NCI-H69 (cell line): ENCODE results near the gene GRB10.
A peak's percentile ranks its signal among the peaks of the same experiment; 100 is the strongest.

ENCODE experiments used
- DNase-seq: peaks from one replicate; lab custom pipeline; 2025; lab: John Stamatoyannopoulos, UW

GRB10 gene

DNA sequence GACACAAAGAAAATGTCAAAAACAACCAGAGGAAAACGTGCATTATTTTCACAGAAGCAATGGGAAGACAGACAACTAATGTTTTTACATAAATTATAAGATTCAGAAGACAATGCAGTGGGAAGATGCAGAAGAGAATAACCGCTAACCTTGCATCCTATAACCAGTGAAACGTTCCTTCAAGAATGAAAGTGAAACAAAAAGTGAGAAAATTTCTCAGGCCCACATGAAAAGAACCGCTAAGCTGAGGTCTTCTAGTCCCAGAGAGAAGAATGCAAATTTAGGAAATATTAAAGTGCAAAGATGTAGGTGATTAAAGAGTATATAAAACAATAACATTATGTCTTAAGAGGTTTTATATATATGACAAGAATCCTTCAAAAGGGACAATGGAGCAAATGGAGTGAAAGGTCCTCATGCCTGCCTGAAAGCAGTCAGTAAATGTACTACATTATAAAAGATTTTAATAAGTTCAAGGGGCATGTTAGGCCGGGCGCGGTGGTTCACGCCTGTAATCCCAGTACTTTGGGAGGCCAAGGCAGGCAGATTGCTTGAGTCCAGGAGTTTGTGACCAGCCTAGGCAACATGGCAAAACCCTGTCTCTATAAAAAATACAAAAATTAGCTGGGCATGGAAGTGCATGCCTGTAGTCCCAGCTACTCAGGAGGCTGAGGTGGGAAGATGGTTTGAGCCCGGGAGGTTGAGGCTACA lies 174.3 kb downstream of the GRB10 start:
- no peak for DNase-seq

DNA sequence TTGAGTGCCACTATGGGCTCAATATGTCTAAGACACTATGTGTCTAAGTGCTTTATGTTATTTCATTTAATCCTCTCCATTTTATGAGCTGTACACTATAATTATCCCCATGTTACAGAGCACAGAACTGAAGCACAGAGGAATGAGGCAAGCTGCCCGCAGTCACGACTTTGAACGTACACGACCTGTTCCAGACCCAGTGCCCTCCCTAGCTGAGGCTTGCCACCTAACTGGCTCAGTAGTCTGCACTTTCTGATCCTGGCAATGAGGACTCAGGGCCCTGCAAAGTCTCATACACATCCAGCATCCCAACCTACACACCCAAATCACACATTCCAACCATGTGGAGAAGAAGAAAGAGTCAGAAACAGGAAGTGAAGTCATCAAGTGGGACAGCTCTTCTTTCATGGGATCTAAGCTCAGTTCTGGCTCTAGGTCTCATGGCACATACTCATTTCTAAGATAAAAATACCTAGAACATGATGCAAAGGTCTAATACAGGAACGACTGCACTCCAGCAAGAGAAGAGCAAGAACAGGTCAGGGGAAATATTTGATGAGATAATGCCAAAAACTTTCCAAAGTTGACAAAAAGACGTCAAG lies 175.1 kb downstream of the GRB10 start:
- DNase-seq: peak; percentile 34

DNA sequence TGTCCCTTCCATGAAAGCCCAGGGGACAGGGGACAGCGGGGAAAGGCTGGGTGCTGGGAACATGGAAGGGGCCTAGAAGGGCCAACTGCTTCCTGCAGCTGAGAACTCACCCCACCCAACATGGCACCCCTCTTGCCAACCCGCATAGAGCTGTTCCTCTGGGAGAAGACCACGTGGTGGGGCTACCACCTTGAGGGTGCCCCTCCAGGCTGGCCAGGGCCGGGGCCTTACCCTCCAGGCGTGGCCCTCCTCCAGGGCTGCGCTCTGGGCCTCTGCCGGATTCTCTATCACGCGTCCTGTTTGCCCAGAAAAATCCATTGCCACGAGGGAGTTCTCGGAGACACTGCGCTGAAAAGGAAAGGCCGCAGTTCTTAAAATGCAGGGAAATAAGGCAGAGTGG lies 177.6 kb downstream of the GRB10 start:
- DNase-seq: no peak

DNA sequence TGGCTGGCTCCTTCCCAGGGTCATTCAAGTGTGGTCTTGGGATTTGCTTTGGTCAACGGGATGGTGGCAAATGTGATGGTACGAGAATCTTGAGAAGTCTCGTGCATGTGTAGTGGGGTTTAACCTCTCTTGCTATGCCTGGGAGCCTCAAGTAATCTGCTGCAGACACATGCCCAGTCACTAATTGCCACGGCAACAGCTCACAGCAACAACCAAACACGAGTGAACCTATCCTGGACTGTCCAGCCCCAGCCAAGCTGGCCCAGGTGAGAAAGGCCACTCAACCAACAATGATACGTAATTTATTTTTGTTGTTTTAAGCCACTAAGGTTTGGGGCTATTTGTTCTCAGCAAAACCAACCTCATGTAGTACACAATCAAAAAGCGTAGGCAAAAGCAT lies 179.4 kb downstream of the GRB10 start:
- no peak for DNase-seq

DNA sequence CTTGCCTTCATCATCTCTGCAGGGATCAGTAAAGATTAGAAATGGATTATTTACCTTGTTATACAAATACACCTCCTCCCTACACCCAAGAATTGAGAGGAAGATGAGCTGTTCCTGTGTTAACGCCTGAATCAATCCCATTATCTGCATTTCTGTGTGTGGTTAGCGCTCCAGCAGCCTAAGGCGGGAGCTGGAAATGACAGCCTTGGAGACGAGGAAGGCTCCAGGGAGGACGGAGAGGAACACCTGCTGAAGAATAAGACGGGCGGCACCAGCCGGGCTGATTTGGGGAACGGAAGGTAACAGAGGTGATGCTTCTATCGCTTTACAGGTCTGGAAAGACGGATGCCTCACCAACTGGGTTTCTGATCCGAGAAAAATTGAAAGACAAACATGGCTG lies 183.3 kb downstream of the GRB10 start:
- DNase-seq: peak; percentile 93

DNA sequence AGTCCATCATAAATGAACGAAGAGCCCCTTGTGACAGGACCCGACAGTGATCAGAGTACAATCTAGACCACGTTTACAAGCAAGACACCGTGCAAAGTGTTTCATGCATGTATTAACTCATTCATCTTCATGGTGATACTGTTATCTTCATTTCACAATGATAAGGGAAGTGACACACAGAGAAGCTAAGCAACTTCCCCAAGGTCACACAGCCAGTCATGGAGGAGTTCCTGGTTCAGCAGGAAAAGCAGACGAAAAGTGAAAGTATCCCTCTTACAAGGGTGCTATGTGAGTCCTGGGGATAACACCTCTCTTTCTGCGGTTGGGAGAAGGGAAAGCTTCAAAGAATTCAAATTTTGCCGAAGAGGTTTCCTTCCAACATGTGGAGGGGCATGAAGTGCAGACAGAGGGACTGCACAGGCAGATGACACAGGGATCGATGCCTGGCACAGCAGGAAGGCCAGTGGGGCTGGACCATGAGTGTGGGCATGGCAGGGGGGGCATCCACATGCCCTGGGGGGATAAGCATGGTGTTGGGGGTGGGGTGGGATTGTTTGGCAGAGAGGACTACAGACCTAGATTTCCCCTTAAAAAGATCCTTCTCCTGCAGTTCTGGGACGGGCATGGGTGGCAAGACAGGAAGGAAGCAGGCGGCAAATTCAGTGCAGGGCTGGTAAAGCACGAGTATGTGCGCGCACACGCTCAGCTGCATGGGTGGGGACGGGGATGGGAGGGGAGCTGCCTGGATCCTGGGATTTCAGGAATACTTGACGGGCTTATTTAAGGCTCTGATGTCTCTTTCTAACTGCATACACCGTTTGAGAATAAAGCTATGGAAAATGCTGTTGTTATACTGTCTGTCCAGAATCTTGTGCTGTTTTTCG lies 184.0 kb downstream of the GRB10 start:
- DNase-seq: peak; percentile 87

DNA sequence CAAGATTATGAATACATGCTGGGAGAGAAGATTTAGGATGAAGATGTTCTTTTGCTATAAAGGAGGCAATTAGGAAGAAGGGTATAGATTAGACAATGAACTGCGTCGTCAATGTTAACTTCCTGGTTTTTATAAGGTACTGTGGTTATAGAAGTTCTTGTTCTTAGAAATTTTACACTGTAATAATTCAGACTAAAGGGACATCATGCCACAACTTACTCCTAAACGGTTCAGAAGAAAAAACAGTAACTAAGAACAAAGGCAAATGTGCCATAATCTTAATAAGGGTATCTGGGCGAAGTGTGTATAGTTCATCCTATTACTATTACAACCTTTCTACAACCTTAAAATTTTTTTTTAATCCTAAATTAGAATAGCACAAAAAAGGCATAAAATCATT lies 186.2 kb downstream of the GRB10 start:
- no peak for DNase-seq

DNA sequence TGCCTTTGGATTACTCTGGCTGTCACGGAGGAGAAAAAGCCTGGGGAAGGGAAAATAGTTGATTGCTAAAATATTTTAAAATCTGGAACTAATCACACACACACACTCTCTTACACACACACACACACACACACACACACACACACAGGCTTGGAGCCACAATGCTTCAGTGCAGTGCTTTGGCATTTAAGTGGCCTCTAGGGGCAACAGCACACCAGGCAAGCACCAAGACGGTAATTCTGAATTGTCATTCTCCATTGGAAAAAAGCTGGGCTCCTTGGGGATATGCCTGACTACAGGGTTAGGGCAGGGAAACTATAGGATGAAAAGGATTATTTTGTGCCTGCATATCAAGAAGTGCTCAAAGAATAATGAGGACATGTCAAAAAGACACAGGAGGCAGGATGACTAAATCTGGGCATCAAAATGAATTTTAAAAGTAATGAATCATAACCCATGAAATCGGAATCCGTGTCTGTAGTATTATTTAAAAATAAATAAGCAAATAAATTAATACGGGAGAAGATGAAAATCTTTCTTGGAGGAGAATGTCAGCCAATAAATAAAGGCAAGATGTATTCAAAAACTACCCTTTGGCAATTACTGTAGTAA lies 187.1 kb downstream of the GRB10 start:
- peak; percentile 82 for DNase-seq

DNA sequence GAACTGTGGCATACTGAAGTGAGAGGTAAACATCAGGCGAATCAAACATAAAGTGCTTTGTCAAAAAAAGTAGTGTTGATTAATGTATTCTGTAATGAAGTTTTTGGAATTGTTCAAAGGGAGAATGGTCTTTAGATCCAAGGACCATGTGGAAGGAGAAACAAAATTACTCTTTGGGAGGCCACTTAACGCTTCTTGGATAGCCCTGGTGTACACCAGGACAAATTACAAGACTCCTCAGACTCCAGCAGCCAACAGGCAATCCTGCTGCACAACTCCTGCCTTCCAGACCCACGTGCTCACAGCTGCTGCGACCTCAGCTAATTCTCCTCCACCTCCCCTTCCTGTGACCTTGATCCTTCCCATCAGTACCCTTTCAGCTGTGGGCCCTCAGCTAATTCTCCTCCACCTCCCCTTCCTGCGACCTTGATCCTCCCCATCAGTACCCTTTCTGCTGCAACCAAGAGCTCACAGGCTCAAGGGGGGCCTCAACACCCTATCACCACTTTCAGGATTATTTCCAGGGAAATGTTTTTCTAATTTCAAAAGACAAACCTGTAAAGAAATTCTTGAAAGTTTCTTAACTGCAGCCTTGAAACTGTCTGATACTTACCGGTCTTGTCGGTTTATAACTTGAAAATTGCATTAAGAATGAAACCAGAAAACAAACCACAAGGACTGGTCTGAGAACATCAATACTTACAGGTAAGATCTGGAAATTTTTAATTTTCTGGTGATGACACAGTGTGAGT lies 187.8 kb downstream of the GRB10 start:
- no peak for DNase-seq

DNA sequence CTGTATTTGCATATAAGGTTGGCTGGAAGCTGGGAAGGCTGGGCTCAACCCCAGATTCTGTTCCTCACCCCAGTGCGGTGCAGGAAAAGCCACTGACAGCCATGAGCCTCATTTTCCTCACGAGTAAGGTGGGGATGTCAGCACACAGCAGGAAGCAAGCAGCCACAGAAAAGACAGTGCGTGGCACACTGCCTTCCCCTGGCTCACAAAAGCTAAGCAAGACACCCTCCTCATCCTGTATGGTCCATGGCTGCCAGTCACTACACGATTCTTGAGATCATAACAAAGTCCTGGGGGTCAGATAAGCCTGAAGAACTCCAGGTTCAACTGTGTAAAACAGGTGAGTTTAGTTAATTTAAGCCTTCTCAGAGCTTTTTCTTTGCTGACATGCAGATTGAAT lies 188.6 kb downstream of the GRB10 start:
- no peak for DNase-seq

DNA sequence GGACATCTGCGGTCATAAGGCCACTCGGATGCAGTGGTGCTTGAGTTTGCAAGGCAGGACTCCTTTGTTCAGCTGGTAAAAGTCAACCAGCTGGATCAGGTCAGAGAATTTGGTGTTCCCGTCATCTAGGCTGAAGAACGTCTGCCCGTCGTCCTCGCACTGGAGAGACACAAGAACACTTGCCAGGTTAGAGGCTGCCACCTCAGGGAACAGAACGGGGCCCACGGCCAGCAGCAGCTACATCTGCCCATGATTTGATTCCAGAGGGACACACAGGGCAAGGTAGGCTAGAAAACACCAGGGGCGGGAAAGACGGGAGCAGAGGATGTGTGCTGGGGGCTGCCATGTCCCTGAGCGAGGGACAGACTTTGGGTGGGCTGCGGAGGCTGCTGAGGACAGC lies 189.8 kb downstream of the GRB10 start:
- DNase-seq: no peak

DNA sequence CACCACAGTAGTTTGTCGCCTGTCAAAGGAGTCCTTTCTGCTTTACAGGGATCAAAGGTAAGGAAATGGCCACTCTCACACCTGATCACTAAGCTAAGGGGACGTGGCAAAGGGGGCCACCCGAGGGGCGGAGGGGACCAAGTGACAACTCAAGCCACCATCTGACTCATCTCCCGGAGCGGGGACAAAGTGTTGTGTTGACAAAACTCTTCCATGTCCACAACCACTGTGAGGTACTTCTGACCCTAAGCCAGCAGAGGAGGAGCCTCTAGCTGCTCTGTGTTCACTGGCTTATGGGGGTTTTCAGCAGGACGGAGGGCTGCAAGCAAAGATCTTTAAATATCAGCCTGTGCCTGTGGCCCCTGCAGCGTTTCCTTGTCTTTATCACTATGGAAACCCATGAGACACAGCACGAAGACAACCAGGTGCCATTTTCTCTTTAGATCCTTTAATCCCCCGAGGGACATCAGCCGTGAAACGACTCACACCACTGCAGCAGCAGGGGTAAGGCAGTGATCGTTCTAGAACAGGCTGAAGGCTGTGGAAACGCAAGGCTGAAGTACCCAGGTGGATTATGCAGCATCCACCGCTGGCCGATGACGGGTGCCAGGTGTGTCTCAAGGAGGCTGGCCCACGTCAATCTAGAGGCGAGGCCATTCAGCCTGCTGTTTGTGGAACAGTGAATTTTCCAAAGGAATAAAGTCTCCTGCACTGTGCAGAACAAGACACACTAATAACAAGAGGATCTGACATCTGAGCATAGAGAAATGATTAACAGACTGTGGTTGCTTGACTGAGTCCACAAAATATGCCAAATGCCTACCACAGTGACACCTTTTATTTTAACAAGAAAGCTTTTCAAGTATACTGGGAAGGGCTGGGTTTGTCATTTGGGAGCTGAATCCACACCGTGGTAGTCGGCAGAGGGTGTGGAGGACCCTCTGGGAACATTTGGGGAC lies 190.9 kb downstream of the GRB10 start:
- peak; percentile 90 for DNase-seq

DNA sequence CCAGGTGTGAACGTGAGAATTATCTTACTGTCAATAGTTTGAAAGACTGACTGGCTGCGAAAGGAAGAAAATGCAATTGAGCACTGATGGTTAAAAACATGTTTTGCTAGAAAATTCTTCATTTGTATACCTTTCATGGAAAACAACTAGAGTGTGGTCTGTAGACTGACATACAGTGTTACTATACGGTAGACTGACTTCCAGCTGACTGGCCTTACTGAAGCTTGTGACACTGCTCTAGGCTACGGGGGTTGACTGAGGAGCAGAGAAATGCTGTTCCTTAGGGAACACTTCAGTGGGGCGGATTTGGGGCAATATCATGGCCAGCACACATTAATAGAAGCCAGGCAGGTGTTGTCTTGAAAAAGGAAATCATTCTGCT lies 191.6 kb downstream of the GRB10 start:
- DNase-seq: peak; percentile 55

DNA sequence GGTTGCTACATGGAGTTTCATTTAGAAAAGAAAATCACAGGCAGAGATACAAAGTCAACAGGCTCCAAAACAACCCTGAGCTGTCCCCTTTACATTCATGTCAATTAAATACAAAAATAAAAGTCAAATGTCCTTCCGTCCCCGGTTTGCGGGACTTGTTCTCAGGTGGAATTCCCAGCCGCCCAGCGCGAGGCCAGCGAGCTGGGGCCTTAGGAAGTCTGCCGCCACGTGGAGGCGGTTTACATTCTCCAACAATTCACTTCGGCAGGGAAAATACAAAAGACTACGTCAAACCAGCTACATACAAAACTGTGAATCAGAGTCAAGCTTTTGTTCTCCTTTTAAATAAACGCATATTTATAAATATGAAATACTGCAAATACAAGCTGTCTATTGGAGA lies 192.2 kb downstream of the GRB10 start:
- no peak for DNase-seq

DNA sequence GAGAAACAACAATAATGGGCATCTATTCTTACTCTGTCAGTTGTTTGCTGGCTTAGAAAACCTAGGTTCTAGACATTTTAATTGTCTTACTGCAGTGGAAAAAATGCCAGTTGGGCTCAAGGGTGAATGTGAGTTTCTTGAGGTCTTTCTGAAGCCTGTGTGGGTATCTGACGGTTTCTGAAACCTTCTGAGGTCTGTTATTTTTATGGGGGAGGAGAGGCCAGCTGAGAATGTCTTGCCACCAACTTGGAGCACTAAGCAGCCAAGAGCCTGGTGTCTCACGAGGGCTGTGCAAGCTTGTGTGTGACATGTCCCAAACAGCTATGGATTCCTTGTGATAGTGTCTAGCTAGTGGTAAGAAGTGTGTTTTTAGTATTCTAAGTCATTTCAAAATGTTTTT lies 193.3 kb downstream of the GRB10 start:
- DNase-seq: no peak

DNA sequence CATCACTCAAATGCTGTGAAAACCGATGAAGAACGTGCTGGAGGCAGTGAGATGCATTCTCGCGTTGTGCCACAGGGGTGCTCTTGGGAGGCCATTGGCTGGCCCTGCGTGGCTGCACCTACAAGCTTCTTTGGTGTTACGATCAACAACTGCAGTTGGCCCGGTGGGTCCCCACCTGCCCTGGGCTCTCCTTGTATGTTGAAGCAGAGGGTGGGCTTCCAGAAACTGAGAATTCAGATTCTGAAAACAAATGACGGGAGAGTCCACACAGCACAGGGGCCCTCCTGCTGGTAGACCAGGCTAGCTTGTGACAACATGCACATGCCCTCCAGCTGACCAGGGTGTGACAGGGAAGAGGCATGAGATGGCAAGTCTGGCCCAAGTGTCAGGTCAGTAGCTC lies 193.8 kb downstream of the GRB10 start:
- DNase-seq: no peak

DNA sequence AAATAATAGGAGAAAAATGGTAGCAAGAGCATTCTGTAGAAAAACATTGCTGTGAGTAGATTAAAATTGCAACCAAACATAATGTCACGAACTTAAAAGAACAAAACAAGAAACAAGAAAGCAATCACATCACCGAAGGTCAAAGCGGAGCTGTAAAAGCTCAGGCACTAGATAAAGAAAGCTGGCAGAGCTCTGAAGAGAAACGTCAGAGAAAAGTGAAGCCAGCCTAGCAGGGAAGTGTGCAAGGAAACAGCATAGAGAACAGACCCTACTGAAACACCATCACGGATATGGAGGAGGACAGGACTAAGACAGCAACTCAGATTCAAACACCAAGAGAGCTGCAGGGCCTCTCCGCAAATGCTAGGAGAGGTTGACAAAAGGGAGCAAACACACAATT lies 195.0 kb downstream of the GRB10 start:
- no peak for DNase-seq

DNA sequence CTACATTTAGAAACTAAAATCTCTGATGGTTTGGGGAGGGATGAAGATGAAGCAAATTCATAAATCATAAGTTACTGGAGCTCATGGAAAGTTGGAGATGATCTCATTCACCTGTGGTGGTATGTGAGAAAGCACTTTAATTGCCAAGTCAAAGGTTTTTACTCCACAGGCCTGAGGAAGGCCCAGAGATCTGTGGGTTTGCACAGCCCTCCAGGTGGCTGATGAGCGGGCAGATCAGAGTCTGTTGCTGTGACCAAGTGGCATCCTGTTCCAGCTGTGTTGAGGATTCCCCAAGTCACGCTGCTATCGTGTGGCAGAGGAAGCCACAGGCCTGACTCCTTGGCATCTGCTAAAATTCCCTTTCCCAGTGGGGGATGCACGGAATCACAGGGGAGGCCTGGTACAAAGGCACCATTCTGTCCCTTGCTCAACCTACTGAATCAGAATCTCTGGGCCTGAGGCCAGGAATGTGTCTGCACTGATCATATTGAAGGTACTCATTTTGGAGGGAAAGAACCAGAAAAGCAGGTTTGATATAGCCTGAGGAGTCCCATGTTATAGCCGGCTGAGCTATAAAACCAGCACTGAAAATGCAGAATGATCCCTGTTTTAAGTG lies 197.8 kb downstream of the GRB10 start:
- no peak for DNase-seq

DNA sequence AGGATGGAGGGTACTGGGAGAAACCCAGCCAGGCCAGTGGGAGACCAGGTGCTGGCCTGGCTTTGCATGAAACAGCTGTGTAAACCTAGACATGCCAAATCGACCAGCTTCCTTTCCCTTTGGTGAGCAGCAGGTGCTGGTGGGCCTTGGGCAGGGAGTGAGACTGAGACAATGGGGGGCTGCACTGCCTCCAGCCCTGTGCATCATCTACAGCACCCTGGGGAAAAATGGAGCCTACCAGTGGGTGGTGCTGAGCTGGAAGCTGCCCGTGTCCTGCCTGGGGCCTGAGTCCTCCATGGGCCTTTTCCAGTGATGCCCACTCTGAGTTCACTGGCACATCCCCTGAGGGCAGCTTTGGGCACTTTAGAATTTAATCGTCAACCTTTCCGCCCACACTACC lies 198.3 kb downstream of the GRB10 start:
- DNase-seq: peak; percentile 15

DNA sequence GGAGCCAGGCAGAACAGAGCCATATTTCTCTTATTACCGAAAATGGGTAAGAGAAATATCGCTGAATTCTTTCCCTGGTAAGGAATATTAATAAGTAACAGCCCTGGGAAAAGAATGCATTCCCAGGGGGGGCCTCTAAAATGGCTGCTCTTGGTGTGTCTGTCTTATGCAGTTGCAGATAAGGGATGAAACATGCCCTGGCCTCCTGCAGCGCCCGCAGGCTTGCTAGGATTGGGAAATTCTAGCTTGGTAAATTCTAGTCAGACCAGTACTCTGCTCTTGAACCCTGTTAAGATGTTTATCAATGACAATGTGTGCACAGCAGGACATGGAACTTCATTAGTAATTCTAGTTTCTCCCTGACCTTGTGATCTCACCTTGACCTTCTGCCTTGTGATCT lies 199.4 kb downstream of the GRB10 start:
- peak; percentile 16 for DNase-seq
